Erythroblast (primary cell): ENCODE measurements around the gene KBTBD12.

ENCODE experiments used
- GATA1 ChIP-seq: IDR thresholded peaks from 2 replicates; pipeline ENCODE4 v1.6.1; 2011; ENCODE audit warnings: low read depth, mild to moderate bottlenecking, control low read depth, low read length, moderate library complexity
- POLR2A ChIP-seq: IDR thresholded peaks from 2 replicates; pipeline ENCODE4 v1.6.1; 2011; ENCODE audit warnings: mild to moderate bottlenecking, low read length

DNA sequence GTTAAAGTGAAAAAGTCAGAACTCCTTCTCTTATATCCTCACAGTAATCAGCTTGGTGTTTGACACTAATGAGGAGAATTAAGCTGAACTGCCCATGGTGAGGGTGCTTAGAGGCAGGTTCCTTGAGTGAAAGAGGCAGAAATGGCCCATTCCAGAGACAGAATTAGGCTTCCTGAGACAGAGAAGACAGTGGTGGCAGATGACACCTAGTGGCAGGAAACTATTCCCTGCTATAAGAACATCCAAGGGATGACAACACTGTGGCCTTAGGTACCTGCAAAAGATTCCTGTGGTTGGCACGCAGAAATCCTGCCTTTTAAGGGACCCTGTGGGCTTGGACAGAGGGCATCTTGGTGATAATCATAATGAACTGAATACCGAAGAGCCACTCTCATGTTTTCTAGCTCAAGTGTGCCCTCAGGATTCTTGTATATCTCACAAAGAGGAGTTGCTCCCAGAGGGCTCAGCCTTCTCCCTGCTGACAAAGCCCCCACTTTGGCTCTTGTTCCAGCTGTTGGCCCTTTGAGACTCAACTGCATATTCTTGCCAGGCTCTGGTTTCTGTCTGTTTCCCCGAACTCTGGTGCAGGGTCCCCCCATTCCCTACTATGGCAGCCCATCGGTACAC is 56.0 kb downstream of the KBTBD12 start:
- no peak for TF ChIP-seq POLR2A
- no peak for TF ChIP-seq GATA1
